NCI-H2227 treated with DMSO at 0.1 percent for 48 hours (cell line): ENCODE measurements around the gene C12orf57.
"Not testable (repeated sequence)": the region's sequence is repeated elsewhere in the genome, so short reads cannot be mapped to it uniquely, and the experiment has no call there.

Experiments
- DNase-seq: peaks from one replicate; lab custom pipeline; 2025; lab: John Stamatoyannopoulos, UW

C12orf57 gene, protein sequence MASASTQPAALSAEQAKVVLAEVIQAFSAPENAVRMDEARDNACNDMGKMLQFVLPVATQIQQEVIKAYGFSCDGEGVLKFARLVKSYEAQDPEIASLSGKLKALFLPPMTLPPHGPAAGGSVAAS

DNA sequence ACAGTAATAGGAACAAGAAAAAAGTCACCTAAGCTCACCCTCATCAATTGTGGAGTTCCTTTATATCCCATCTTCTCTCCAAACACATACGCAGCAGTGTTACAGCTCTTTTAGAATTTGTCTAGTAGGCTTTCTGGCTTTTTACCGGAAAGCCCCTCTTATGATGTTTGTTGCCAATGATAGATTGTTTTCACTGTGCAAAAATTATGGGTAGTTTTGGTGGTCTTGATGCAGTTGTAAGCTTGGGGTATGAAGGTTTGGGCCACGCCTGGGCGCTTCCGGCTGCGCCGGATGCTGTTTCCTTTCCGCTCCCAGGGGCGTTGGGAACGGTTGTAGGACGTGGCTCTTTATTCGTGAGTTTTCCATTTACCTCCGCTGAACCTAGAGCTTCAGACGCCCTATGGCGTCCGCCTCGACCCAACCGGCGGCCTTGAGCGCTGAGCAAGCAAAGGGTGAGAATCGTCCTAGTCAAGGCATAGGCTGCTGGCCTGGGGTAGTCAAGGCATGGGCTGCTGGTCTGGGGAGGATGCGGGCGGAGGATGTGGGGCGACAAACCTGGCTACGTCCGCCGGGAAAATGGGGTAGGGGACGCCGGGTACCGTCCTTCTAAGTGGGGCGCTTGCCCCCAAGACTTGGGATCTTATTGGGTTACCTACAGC, at the start of gene C12orf57, which contains the start of gene RNU7-1:
C12orf57 (plus strand) TSS at position 301 of the 659 bp plus-strand sequence; CDS start at position 401, 100 bp downstream.
RNU7-1 (plus strand) TSS at position 95 of the 659 bp plus-strand sequence.
- DNase-seq: peak; percentile 93

DNA sequence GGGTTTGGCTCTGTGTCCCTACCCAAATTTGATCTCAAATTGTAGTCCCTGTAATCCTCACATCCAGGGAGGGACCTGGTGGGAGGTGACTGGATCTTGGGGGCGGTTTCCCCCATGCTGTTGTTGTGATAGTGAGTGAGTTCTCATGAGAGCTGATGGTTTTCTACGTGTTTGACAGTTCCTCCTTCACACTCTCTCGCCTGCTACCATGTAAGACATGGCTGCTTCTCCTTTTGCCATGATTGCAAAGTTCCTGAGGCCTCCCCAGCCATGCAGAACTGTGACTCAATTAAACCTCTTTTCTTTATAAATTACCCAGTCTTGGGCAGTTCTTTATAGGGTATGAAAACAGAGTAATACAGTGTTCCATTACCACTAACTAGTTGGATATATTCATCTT, 49.5 kb upstream of the C12orf57 start:
- no peak for DNase-seq

DNA sequence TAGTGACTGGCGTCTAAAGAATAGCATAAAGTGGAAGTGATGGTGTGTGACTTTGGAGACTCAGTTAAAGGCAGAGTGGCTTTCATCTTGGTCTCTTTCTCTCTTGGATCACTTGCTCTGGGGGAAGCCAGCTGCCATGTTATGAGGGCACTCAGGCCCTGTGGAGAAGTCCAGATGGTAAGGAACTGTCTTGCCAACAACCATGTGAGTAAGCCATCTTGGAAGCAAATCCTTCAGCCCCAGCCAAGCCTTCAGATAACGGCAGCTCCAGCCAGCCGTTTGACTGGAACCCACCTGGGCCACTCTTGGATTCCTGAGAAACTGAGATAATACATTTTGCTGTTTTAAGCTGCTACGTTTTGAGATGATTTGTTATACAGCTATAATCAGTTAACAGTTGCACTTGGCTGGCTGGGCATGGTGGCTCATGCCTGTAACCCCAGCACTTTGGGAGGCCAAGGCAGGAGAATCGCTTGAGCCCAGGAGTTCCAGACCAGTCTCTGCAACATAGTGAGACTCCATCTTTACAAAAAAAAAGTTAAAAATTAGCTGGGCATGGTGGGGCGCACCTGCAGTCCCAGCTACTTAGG, 46.9 kb upstream of the C12orf57 start:
- DNase-seq: no peak

DNA sequence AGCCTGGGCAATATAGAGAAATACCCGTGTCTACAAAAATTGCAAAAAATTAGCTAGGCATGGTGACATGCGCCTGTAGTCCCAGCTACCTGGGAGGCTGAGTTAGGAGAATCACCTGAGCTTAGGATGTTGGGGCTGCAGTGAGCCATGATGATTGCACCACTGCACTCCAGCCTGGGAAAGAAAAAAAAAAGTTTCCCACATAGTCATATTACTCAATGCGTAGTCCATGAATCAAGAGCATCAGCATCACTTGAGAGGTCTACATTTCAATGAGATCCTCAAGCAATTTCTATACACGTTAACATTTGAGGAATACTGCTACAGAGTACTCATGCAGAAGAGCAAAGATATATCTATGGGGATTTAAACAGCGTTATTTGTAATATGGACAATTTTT, 44.4 kb upstream of the C12orf57 start:
- DNase-seq: no peak

DNA sequence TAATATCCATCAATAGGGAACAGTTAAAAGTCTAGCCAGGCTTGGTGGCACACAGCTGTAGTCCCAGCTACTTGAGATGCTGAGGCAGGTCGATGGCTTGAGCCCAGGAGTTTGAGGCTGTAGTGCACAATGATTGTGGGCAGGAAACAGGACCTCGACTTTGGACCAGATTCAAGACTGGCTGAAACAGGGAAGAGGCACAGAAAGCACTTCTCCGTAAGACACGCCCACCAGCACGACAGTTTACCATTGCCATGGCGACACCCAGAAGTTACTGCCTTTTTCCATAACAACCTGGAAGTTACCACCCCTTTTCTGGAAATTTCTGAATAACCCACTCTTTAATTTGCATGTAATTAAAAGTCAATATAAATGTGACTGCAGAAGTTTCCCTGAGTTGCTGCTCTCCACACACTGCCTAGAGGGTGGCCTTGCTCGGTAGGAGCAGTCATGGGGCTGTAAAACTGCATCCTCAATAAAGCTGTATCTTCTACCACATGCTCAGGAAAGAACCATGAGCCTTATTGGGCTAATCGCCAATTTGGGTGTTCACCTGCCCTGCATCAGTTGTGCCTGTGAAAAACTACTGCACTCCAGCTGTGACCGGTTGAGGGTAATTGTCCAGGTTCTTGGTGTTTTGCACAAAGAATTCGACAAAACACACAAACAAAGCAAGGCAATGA, 43.8 kb upstream of the C12orf57 start:
- DNase-seq: no peak

DNA sequence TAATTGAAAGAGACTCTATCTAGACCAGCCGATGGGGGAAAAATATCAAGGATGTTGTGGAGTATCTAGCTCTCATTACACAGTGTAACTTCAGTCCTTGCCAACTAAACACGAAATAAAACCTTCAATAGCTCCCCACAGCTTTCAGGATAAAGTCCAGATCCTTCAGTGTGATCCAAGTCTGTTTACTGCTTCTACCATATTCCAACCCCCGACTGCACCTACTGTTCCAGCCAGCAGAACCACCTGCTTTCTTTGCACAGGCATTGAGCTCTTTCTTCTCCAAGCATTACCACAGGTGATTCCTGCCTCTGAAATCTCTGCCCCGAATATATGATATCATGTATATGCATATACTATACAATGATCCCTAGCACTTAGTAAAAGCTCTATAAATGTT, 41.4 kb upstream of the C12orf57 start:
- no peak for DNase-seq

DNA sequence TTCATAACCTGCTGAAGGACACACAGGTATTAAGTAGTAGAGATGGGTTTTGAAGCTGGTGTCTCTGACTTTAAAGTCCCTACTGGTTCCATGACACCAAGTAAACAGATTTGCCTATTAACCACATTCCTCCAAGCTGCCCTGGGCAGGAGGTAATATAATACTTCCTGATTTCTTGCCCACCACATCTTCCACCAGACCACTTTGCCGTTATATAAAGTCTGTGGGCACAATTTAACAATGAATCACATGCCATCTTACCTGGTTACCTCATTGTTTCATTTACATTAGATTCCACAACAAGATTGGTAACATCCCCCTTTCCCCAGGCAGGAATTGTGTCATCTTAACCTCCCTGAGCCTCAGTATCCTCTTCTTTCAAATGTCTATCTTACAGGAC, 40.1 kb upstream of the C12orf57 start:
- no peak for DNase-seq

DNA sequence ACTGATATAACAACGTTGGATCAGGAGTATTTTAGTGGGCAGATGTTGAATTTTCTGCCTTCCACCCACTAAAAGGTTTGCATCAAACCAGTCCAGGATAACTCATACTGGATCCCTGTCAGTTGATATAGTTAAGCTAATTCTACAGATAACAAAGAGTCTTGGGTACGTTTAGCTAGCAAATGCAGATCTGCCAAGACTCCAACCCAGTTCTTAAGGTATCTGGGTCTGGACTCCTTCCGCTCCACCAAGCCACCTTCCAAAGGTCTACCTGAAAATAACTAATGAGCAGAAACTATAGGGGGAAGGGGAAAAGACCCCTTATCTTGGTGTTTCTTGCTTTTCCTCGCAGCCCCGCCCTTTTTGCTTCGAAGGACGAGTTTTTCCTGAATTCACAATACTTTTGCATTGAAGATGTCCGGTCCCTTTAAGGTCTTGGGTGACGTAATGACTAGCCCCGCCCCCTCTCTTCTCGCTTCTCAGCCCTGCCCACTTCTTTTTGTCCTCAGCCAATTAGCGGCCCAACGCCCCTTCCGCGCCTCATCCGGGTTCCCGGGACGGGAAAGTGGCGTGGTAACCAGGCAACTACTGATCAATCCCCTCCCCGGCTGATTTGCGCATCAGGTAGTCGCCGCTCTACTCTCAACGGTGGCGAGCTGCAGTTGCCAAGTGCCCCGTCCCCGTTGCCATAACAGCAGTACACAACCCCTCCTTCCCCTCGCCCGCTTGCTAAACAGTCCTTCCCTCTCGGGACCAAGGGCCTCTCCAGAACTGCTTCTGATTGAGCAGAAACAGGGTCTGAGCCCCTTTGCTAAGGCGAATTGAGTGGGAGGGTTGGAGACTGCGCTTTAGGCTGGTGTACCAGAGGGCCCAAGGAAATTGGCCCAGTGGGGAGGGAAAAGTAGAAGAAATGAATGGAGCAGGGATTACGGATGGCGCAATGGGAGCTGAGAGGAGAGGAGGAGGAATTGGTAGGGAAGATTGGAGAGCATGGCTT, 39.2 kb upstream of the C12orf57 start, which contains the start of gene LRRC23:
LRRC23 (plus strand) TSS at position 543 of the 997 bp plus-strand sequence. CDS start 812 bp downstream, outside the sequence.
- peak; percentile 97 for DNase-seq

DNA sequence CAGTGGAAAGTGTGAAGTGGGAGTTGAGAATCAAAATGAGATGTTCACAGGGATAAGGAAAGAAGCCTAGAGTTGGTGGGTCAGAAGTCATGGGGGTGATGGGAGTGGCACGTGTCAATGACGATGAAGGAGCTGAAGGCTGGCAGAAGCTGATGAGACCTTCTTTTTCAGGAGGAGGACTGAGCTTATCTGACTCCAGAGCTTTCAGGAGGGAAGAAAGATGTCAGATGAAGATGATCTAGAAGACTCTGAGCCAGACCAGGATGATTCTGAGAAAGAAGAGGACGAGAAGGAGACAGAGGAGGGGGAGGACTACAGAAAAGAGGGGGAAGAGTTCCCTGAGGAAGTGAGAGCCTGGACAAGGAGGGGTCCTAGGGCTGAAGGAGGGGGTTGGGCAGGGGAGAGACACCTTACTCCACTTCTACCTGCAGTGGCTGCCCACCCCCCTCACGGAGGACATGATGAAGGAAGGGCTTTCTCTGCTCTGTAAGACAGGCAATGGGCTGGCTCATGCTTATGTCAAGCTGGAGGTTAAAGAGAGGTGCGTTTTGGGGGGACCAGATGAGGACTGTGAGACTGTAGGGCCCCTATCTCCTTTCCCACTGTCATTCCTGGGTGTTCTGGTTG, 38.3 kb upstream of the C12orf57 start:
- DNase-seq: no peak

DNA sequence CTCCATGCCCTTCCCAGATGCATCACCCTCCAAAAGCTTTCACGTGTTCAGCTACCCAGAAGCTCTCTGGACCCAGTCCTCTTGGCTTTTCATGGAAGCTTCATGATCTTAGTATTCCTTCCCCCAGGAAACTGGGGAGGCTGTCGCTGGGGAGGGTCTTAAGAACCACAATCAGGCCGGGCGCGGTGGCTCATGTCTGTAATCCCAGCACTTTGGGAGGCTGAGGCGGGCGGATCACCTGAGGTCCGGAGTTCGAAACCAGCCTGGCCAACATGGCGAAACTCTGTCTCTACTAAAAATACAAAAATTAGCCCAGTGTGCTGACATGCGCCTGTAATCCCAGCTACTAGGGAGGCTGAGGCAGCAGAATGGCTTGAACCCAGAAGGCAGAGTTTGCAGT, 35.7 kb upstream of the C12orf57 start:
- not testable (repeated sequence) for DNase-seq

DNA sequence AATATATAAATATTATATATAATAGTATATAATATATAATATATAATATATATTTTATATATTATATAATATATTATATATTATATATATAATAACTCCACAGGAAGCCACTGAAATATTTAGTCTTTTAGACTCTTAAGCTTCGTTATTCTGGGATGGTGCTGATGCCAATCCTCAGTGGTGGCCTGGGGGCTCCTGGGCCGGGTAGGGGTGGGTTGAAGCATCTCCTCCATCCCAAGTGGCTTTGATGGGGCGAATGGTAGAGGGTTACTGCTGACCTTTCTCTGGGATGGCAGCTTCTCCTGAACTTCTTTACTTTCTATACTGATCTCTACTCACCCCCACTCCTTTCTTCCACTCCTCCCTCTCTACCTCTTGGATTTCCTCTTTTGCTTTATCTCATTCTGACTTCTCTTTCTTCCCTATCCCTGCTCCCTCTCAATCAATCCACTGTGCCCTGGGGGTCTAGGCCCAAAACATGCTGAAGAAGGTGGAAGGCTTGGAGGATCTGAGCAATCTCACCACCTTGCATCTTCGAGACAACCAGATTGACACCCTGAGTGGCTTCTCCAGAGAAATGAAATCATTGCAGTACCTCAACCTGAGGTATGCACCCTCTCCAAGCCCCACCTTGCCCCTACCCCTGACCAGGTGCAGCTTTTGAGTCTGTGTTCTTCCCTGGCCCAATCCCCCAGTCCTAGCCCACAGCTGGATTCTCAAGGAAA, 34.2 kb upstream of the C12orf57 start:
- DNase-seq: no peak

DNA sequence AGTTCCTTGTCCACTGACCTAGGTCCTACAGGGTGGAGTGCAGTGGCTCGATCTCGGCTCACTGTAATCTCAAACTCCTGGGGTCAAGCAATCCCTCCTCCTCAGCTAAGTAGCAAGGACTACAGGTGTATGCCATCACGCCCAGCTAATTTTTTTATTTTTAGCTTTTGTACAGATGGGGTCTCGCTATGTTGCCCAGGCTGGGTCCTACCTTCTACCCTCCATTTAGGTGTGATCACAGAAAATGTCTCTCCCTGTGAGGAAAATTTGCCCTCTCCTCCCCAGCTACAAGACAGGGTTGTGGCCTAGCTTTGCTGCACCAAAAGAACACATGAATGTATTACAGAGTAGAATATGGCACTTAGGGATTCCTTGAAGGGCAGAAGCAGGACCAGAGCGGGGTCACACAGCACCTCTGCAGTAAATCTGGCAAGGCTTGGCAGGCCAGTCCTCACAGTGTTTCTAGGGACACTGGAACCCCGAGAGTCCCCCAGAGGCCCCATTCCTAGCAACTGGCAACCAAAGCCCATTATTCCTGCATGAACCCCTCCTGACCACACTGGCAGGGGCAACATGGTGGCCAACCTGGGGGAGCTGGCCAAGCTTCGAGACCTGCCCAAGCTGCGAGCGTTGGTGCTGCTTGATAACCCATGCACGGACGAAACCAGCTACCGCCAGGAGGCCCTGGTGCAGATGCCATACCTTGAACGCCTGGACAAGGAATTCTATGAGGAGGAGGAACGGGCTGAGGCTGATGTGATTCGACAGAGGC, 31.5 kb upstream of the C12orf57 start:
- DNase-seq: no peak

DNA sequence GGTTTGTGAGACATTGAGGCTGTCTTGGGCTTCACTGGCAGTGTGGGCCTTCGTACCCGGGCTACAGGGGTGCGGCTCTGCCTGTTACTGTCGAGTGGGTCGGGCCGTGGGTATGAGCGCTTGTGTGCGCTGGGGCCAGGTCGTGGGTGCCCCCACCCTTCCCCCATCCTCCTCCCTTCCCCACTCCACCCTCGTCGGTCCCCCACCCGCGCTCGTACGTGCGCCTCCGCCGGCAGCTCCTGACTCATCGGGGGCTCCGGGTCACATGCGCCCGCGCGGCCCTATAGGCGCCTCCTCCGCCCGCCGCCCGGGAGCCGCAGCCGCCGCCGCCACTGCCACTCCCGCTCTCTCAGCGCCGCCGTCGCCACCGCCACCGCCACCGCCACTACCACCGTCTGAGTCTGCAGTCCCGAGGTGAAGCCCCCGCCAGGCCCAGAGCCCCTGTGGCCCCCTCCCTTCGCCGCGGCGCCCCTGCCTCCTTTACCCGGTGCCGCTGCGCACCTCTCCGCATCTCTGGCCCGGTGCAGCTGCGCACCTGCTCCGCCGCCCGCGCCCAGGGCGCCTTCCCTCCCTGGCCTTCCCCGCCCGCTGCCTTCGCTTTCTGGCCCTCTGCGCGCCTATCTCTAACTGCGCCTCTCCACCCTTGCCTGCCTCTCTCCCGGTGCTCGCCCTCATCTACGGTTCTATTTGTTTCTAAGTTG, 29.4 kb upstream of the C12orf57 start, which contains the start of gene ENO2:
ENO2 (plus strand) TSS at position 335 of the 701 bp plus-strand sequence. CDS start 1,253 bp downstream, outside the sequence.
- peak; percentile 43 for DNase-seq

DNA sequence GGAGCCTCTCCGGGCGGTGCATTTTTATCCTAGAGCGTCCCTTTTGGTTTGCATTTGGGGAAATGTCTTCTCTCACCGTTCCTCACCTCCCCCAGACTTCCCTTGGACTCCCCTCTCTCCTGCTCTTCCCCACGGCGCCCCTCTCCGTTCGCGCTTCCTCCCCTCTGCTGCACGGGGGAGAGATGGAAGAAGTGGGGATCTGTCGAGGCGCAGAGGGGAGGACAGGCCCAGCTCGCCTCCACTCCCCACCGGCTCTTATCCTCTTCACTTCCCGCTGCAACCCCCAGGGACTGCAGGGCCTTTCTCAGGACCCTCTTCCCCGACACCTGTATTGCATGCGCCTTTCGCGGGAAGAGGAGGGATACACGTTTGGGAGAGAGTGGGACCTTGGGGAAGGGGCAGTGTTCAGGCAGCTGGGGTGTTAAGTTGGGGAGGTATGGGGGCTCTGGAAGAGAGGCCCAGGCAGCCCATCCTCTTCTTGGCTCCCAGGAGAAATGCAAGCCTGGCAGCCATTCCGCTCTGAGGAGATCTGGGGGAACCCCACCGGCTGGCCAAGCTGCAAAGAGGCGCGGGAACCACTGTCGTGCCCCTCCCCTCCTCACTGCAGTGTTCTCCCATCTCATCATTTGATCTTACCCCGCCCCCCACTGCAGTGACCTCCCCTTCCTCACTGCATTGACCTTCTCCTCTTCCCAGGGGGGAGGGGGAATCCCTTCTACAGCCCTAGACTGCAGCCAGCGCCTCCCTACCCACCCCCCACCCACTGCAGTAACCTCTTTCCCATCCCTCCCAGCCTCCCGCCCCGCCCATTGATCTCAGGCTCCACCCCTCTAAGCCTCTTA, 28.7 kb upstream of the C12orf57 start:
- peak; percentile 47 for DNase-seq

DNA sequence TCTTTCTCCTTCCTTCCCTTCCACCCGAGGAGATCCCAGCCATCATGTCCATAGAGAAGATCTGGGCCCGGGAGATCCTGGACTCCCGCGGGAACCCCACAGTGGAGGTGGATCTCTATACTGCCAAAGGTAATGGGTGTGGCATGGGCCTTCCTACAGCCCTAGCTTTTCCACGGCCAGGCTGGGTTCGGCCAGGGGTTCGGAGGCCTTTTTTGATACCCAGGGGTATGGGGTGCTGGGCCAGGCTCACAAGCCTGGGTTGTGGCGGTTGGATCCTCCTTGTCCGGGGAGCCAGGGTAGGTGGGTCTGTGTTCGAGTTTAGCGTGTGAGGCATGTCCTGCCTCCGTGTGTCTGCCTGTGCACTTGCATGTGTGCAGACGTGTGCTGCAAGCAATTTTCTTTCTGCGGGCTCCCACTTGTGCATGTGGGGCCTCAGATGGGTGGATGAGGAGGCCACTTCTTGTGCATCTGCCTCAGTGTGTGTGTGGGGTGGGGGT, 28.0 kb upstream of the C12orf57 start:
- DNase-seq: no peak

DNA sequence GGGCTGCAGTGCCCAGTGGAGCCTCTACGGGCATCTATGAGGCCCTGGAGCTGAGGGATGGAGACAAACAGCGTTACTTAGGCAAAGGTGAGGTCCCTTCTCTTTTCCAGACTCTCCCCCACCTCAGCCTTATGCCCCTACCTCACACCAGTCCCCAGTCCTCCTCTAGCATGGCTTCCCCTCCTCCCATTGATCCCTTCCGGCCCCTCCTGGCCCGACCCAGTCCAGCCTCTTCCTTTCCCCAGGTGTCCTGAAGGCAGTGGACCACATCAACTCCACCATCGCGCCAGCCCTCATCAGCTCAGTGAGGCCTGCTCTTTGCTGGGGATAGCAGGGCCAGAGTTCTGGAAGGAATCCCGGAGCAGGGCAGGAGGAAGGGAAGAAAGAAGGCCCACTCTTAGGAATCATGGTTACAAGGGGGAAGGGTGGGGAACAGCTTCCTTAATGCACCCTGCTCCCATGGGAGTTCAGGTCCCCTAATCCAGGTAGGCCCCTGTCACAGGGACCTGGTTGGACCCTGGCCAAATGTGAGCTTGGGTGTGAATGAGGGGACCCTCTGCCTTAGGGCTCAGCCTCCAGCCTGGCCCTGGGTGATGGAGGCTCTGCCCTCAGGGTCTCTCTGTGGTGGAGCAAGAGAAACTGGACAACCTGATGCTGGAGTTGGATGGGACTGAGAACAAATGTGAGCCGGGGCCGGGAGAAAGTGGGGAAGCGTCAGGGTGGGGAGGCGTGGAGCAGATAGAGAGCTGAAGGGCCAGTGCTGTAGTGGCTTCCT, 27.2 kb upstream of the C12orf57 start:
- no peak for DNase-seq
